ENCODE data around the gene PLXNB1. TPM values are rescaled to one million over a fixed set of nuclear protein-coding genes. Genes with fewer than 3 reads are reported as not detected.

Gene PLXNB1
- total and polyA plus RNA-seq, 2 of the 13 experiments (the other 11 are each of a cell fraction or from before 2014, with no cell fraction given) = 86.0 to 143 TPM

DNA sequence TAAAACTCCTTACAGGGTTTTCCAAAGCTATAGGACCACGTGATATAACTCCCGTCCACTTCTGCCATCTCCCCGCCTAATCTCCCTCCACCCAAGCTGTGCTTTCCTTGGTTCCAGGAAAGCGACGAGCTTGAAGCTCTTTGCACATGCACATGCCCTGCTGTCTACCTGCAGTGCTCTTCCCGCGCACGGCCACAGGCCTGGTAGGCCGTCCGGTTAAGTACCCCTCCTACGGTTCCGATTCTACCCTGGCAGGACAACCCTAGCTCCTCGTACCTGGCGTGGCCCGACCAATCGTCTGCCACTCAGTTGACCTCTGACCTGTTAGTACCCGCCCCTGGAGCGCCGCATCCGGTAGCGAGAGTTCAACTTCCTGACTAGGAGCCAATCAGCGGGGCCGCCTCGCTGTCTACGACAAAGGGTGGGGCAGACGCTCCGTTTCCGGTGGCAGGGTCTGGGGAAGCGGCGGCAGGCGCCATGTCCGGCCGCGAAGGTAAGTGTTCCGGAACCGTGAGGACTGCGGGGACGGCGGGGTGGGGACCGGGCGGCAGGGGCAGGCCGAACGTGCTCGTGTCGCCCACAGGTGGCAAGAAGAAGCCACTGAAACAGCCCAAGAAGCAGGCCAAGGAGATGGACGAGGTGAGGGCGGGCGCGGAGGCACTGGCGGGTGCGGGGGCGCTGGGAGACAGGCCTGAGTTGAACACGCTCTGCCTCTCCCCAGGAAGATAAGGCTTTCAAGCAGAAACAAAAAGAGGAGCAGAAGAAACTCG is 10.1 kb upstream of the PLXNB1 start, which contains the start of the genes CCDC51 and TMA7 (continued):
- TF ChIP-seq ZNF788 (CRISPR knock-in tag; IDR thresholded peaks at IDR 0.05; ENCODE audit: borderline replicate concordance) = peak; percentile 94
- TF ChIP-seq ZSCAN12 (CRISPR knock-in tag; IDR thresholded peaks at IDR 0.05) = no peak
- no peak for TF ChIP-seq TP53 (CRISPR knock-in tag; conservative IDR thresholded peaks at IDR 0.05)
- TF ChIP-seq AGO2 (optimal IDR thresholded peaks at IDR 0.05; ENCODE audit: low read depth, low read length) = no peak
- TF ChIP-seq ZNF225 (CRISPR knock-in tag; IDR thresholded peaks at IDR 0.05) = no peak; the same call in 1 of the 2 replicates
- TF ChIP-seq XBP1 (CRISPR knock-in tag; IDR thresholded peaks at IDR 0.05) = no peak
- peak; percentile 7; the same call in 1 of the 2 replicates for TF ChIP-seq RAD21 (CRISPR knock-in tag; IDR thresholded peaks at IDR 0.05)
- 0 out of 2 replicates have a peak, but pooled peaks have one; percentile 31 for TF ChIP-seq ZBTB21 (CRISPR knock-in tag; IDR thresholded peaks at IDR 0.05)
- TF ChIP-seq RNF2 (conservative IDR thresholded peaks at IDR 0.05; ENCODE audit: low read depth) = peak; percentile 82; the same call in 1 of the 2 replicates
- TF ChIP-seq, protein P1, sequence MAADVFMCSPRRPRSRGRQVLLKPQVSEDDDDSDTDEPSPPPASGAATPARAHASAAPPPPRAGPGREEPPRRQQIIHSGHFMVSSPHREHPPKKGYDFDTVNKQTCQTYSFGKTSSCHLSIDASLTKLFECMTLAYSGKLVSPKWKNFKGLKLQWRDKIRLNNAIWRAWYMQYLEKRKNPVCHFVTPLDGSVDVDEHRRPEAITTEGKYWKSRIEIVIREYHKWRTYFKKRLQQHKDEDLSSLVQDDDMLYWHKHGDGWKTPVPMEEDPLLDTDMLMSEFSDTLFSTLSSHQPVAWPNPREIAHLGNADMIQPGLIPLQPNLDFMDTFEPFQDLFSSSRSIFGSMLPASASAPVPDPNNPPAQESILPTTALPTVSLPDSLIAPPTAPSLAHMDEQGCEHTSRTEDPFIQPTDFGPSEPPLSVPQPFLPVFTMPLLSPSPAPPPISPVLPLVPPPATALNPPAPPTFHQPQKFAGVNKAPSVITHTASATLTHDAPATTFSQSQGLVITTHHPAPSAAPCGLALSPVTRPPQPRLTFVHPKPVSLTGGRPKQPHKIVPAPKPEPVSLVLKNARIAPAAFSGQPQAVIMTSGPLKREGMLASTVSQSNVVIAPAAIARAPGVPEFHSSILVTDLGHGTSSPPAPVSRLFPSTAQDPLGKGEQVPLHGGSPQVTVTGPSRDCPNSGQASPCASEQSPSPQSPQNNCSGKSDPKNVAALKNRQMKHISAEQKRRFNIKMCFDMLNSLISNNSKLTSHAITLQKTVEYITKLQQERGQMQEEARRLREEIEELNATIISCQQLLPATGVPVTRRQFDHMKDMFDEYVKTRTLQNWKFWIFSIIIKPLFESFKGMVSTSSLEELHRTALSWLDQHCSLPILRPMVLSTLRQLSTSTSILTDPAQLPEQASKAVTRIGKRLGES (CRISPR knock-in tag; IDR thresholded peaks at IDR 0.05; ENCODE audit: borderline replicate concordance) = no peak
- TF ChIP-seq DMAP1 (CRISPR knock-in tag; IDR thresholded peaks at IDR 0.05) = peak; percentile 90
- peak; percentile 82 for TF ChIP-seq MIXL1 (CRISPR knock-in tag; IDR thresholded peaks at IDR 0.05)
- no peak for TF ChIP-seq ZNF839 (CRISPR knock-in tag; IDR thresholded peaks at IDR 0.05; ENCODE audit: borderline replicate concordance)
- no peak for TF ChIP-seq TBL1XR1 (IDR thresholded peaks at IDR 0.05; ENCODE audit: borderline replicate concordance, low read length, partially characterized antibody)
- TF ChIP-seq, protein P2, sequence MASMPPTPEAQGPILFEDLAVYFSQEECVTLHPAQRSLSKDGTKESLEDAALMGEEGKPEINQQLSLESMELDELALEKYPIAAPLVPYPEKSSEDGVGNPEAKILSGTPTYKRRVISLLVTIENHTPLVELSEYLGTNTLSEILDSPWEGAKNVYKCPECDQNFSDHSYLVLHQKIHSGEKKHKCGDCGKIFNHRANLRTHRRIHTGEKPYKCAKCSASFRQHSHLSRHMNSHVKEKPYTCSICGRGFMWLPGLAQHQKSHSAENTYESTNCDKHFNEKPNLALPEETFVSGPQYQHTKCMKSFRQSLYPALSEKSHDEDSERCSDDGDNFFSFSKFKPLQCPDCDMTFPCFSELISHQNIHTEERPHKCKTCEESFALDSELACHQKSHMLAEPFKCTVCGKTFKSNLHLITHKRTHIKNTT (CRISPR knock-in tag; IDR thresholded peaks at IDR 0.05) = no peak
- TF ChIP-seq, protein P3, sequence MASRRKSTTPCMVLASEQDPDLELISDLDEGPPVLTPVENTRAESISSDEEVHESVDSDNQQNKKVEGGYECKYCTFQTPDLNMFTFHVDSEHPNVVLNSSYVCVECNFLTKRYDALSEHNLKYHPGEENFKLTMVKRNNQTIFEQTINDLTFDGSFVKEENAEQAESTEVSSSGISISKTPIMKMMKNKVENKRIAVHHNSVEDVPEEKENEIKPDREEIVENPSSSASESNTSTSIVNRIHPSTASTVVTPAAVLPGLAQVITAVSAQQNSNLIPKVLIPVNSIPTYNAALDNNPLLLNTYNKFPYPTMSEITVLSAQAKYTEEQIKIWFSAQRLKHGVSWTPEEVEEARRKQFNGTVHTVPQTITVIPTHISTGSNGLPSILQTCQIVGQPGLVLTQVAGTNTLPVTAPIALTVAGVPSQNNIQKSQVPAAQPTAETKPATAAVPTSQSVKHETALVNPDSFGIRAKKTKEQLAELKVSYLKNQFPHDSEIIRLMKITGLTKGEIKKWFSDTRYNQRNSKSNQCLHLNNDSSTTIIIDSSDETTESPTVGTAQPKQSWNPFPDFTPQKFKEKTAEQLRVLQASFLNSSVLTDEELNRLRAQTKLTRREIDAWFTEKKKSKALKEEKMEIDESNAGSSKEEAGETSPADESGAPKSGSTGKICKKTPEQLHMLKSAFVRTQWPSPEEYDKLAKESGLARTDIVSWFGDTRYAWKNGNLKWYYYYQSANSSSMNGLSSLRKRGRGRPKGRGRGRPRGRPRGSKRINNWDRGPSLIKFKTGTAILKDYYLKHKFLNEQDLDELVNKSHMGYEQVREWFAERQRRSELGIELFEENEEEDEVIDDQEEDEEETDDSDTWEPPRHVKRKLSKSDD (CRISPR knock-in tag; IDR thresholded peaks at IDR 0.05; ENCODE audit: low read depth) = no peak
- no peak for TF ChIP-seq RBM22 (optimal IDR thresholded peaks at IDR 0.05; ENCODE audit: low read length)
- TF ChIP-seq, protein P4, sequence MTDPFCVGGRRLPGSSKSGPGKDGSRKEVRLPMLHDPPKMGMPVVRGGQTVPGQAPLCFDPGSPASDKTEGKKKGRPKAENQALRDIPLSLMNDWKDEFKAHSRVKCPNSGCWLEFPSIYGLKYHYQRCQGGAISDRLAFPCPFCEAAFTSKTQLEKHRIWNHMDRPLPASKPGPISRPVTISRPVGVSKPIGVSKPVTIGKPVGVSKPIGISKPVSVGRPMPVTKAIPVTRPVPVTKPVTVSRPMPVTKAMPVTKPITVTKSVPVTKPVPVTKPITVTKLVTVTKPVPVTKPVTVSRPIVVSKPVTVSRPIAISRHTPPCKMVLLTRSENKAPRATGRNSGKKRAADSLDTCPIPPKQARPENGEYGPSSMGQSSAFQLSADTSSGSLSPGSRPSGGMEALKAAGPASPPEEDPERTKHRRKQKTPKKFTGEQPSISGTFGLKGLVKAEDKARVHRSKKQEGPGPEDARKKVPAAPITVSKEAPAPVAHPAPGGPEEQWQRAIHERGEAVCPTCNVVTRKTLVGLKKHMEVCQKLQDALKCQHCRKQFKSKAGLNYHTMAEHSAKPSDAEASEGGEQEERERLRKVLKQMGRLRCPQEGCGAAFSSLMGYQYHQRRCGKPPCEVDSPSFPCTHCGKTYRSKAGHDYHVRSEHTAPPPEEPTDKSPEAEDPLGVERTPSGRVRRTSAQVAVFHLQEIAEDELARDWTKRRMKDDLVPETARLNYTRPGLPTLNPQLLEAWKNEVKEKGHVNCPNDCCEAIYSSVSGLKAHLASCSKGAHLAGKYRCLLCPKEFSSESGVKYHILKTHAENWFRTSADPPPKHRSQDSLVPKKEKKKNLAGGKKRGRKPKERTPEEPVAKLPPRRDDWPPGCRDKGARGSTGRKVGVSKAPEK (CRISPR knock-in tag; IDR thresholded peaks at IDR 0.05; ENCODE audit: borderline replicate concordance) = 0 out of 2 replicates have a peak, but pooled peaks have one; percentile 53

Data from HepG2 (cell line).